Measurements from ENCODE around the gene KRTAP21-2. TPM values are rescaled to one million over a fixed set of nuclear protein-coding genes. Genes with fewer than 3 reads are reported as not detected.

KRTAP21-2 gene
- total and polyA plus RNA-seq, 2 experiments from 2014 or later: not detected

- TF ChIP-seq REST (IDR thresholded peaks at IDR 0.05; ENCODE audit: unreplicated experiment): no peak
- no peak for TF ChIP-seq POLR2AphosphoS5 (IDR thresholded peaks at IDR 0.05; ENCODE audit: low read depth)
- no peak for TF ChIP-seq ETS1 (IDR thresholded peaks at IDR 0.05)
- no peak for TF ChIP-seq EZH2phosphoT487 (IDR thresholded peaks at IDR 0.05; ENCODE audit: unreplicated experiment)
- TF ChIP-seq CREB1 (CRISPR knock-in tag; IDR thresholded peaks at IDR 0.05; ENCODE audit: low read depth): no peak
- TF ChIP-seq JUNB (IDR thresholded peaks at IDR 0.05; ENCODE audit: unreplicated experiment): no peak
- TF ChIP-seq ZNF114 (CRISPR knock-in tag; IDR thresholded peaks at IDR 0.05): no peak
- TF ChIP-seq EZH2 (IDR thresholded peaks at IDR 0.05; ENCODE audit: low read depth, unreplicated experiment): no peak
These were observed 20.3 kb downstream of the KRTAP21-2 start (continued) for GRCh38 chr21:30726726-30727125.

- Histone ChIP-seq H3K27me3 (ENCODE audit: insufficient read depth) (no peaks in the 10 kb centered on the region), H3F3A (replicated peaks; ENCODE audit: low read depth) (no peaks in the 10 kb centered on the region), H4K20me1 (replicated peaks; ENCODE audit: insufficient read depth) (no peaks in the 10 kb centered on the region), H3K4me1 (ENCODE audit: insufficient read depth) (peaks cover 3% of the 10 kb centered on the region), H3K4me3 (no peak overlapping the region), H3K27ac (ENCODE audit: low read depth) (no peak overlapping the region), H3K36me3 (ENCODE audit: insufficient read depth) (no peaks in the 10 kb centered on the region), H2AFZ (no peak overlapping the region), H3K4me2 (no peak overlapping the region), H3K9me2 (ENCODE audit: insufficient read depth) (no peaks in the 10 kb centered on the region), H3K79me2 (replicated peaks; ENCODE audit: insufficient read depth) (no peaks in the 10 kb centered on the region)
- H3K36me3 Mint-ChIP-seq (ENCODE audit: low read depth): no peaks in the 10 kb centered on the region
- H3K4me1 Mint-ChIP-seq: no peaks in the 10 kb centered on the region
- no peak overlapping the region for H3K4me3 Mint-ChIP-seq
- H3K9me3 Mint-ChIP-seq: no peaks in the 10 kb centered on the region
- DNase-seq (ENCODE audit: low spot score): no peak
- peaks cover 3% of the 10 kb centered on the region for H3K27me3 Mint-ChIP-seq (ENCODE audit: insufficient read depth, low read depth, poor library complexity)
- no peak for ATAC-seq
- H3K27ac Mint-ChIP-seq: no peak overlapping the region
- no peak for TF ChIP-seq EZH2phosphoT487 (IDR thresholded peaks at IDR 0.05; ENCODE audit: unreplicated experiment)
- TF ChIP-seq ETS1 (IDR thresholded peaks at IDR 0.05): no peak
- TF ChIP-seq ZNF331 (CRISPR knock-in tag; IDR thresholded peaks at IDR 0.05; ENCODE audit: low read depth): no peak
- TF ChIP-seq EZH2 (IDR thresholded peaks at IDR 0.05; ENCODE audit: low read depth, unreplicated experiment): no peak
- no peak for TF ChIP-seq CTCF (conservative IDR thresholded peaks at IDR 0.05; ENCODE audit: low read depth in 2 of 2)
- no peak for TF ChIP-seq JUNB (IDR thresholded peaks at IDR 0.05; ENCODE audit: unreplicated experiment)
- TF ChIP-seq STAT1 (IDR thresholded peaks at IDR 0.05; ENCODE audit: unreplicated experiment): no peak
- TF ChIP-seq NANOG (IDR thresholded peaks at IDR 0.05; ENCODE audit: borderline replicate concordance): no peak
- TF ChIP-seq CREB1 (CRISPR knock-in tag; IDR thresholded peaks at IDR 0.05; ENCODE audit: low read depth): no peak
- TF ChIP-seq REST (IDR thresholded peaks at IDR 0.05; ENCODE audit: unreplicated experiment): no peak
- TF ChIP-seq ZNF114 (CRISPR knock-in tag; IDR thresholded peaks at IDR 0.05): no peak
These were observed 27.7 kb downstream of the KRTAP21-2 start for GRCh38 chr21:30719401-30719800.

Data from GM23338 (cell line).